GM23338 (cell line): ENCODE data around the gene SHISA9.
A peak's percentile ranks its signal among the peaks of the same experiment; 100 is the strongest.

ENCODE experiments used
- CTCF ChIP-seq, 2 experiments: fragments of 200-600 bp in 1 of 2; sonication (generic) in 1 of 2; conservative IDR thresholded peaks; 2 replicates each; pipeline versions ENCODE4 v1.5.1 to v1.6.1; 2016 to 2017; ENCODE audit warnings: antibody characterized with exemption in 2 of 2, low read depth in 2 of 2, mild to moderate bottlenecking in 2 of 2, moderate library complexity in 1 of 2
- EZH2 ChIP-seq: fragments of 200-600 bp; sonication (generic); IDR thresholded peaks from one replicate; pipeline ENCODE4 v1.8.0; 2017; ENCODE audit warnings: antibody characterized with exemption, mild to moderate bottlenecking, low read depth; ENCODE audit not compliant: unreplicated experiment
- EZH2phosphoT487 ChIP-seq: fragments of 200-600 bp; sonication (generic); IDR thresholded peaks from one replicate; pipeline ENCODE4 v1.8.1; 2018; ENCODE audit warnings: antibody characterized with exemption; ENCODE audit not compliant: unreplicated experiment
- JUNB ChIP-seq: IDR thresholded peaks from one replicate; pipeline ENCODE4 v1.6.1; 2016; ENCODE audit warnings: antibody characterized with exemption; ENCODE audit not compliant: unreplicated experiment
- POLR2AphosphoS5 ChIP-seq: IDR thresholded peaks from 2 replicates; pipeline ENCODE4 v1.6.1; 2016; ENCODE audit warnings: antibody characterized with exemption, low read depth
- STAT1 ChIP-seq: IDR thresholded peaks from one replicate; pipeline ENCODE4 v1.6.1; 2016; ENCODE audit warnings: antibody characterized with exemption; ENCODE audit not compliant: unreplicated experiment
- ZNF114 ChIP-seq: fragments of 250-450 bp; sonication (Bioruptor Pico); IDR thresholded peaks from 2 replicates; pipeline ENCODE4 v1.5.0; 2020; ENCODE audit warnings: mild to moderate bottlenecking, moderate library complexity

- peak; percentile 46 to 82 for TF ChIP-seq CTCF (conservative IDR thresholded peaks at IDR 0.05; ENCODE audit: low read depth in 2 of 2)
- no peak for TF ChIP-seq EZH2
- no peak for TF ChIP-seq POLR2AphosphoS5
- no peak for TF ChIP-seq EZH2phosphoT487
- TF ChIP-seq JUNB: no peak
- no peak for TF ChIP-seq ZNF114 (CRISPR knock-in tag)
- TF ChIP-seq STAT1: no peak
Measured at GRCh38 chr16:12898551-12898950, 2.8 kb upstream of the SHISA9 start.
